Posterior cingulate gyrus (tissue), 11 donors: ENCODE results near the gene SPTAN1.
"Not testable (repeated sequence)": the region's sequence is repeated elsewhere in the genome, so short reads cannot be mapped to it uniquely, and the experiment has no call there.

Experiments used
- DNase-seq, 10 donors: peaks; one replicate each; pipeline versions ENCODE4 v3.0.0 to v3.0.0-alpha.2; 2020 to 2021; ENCODE audit warnings: mixed read lengths in 3 of 10
- intact Hi-C: fragments of 100-400 bp; cut with DNase I; formaldehyde crosslinking; loops from one replicate; pipeline ENCODE4 v1.15.1; 2023

The SPTAN1 gene

DNA sequence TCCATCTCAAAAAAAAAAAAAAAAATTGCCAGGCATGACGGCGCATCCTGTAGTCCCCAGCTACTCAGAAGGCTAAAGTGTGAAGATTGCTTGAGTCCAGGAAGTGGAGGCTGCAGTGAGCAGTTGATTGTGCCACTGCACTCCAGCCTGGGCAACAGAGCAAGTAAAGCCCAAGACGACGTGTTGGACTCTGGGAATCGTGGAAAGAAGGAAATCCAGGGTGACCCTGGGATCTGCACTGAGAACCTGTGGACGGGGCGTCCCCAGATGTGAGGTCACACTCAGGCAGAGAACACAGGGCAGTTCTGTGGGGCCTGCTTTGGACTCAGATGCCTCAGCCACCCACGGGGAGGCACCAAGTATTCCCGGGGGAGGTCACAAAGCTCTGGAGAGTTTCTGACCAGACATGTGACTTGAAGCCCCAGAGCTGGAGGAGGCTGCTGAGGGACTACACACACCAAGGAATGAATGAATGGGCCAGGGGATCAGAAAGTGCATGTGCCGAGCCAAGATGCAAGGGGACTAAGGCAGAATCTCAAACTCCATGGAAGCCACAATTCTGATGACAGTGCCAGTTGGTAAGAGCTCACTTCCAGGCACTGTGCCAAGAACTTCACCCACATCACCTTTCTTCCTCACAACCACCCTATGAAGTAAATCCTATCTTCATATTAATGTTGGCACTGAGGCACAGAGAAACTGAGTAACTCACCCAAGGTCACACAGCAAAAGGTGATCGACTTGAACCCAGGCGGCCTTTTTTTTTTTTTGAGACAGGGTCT lies 91.3 kb downstream of the SPTAN1 start:
- DNase-seq, result no peak
- intact Hi-C loops, result no loop called here

DNA sequence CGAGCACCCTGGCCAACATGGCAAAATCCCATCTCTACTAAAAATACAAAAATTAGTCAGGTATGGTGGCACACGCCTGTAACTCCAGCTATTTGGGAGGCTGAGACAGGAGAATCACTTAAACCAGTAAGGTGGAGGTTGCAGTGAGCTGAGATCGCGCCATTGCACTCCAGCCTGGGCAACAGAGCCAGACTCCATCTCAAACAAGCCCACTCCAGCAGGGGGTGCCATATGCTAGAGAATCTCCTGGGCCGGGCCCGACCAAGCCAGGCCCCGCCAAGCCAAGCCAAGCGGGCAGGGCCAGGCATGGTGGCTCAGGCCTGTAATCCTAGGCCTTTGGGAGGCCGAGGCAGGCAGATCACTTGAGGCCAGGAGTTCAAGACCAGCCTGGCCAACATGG lies 95.8 kb downstream of the SPTAN1 start:
- intact Hi-C loops, DNase-seq: not testable (repeated sequence)

DNA sequence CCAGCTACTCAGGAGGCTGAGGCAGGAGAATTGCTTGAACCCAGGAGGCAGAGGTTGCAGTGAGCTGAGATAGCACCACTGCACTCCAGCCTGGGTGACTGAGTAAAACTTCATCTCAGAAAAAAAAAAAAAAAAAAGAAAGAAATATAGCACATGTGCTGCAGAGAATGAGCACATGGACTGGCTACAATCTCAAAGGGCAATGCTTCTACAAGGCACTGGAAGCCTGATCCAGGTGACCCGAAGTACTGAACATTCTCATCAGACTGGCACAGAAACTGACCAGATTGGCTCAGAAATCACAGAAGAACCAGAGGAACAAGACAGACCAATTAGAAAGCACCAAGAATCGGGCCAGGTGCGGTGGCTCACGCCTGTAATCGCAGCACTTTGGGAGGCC lies 99.4 kb downstream of the SPTAN1 start:
- DNase-seq, result no peak
- intact Hi-C loops, result loop anchor here (2.0 kb wide), 1 partner anchor 17 kb away; no protein-coding TSS in a partner anchor

DNA sequence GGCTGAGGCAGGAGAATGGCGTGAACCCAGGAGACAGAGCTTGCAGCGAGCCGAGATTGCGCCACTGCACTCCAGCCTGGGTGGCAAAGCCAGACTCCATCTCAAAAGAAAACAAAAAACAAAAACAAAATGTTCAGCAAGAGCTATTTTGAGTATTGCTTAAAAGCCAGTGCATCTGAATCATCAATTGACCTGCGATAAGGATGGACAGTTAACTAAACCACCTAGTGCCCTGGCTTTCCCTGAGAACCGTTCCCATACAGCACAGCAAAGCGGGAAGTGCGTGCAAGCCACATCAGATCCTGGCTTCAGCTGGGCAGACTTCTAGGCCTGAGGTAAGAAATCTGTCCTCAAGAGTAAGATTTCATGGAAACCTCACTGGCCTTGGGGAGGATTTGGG lies 101.5 kb downstream of the SPTAN1 start:
- DNase-seq, result no peak
- intact Hi-C loops, result loop anchor here (2.0 kb wide), 1 partner anchor 19 kb away; no protein-coding TSS in a partner anchor

DNA sequence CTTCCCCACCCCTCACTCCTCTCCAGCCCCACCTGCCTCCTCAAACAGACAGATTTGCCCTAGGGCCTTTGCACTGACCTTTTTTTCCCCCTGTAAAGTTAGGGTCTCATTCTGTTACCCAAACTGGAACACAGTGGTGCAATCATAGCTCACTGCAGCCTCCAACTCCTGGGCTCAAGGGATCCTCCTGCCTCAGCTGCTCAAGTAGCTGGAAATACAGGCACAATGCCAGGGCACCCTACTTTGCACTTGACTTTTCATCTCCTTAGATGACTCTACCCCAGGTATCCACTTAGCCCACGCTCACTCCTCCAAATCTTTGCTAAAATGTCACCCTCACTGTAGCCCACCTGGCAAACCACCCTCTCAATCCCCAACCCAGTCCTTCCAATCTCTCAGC lies 102.1 kb downstream of the SPTAN1 start:
- no peak for DNase-seq
- intact Hi-C loops, result no loop called here

DNA sequence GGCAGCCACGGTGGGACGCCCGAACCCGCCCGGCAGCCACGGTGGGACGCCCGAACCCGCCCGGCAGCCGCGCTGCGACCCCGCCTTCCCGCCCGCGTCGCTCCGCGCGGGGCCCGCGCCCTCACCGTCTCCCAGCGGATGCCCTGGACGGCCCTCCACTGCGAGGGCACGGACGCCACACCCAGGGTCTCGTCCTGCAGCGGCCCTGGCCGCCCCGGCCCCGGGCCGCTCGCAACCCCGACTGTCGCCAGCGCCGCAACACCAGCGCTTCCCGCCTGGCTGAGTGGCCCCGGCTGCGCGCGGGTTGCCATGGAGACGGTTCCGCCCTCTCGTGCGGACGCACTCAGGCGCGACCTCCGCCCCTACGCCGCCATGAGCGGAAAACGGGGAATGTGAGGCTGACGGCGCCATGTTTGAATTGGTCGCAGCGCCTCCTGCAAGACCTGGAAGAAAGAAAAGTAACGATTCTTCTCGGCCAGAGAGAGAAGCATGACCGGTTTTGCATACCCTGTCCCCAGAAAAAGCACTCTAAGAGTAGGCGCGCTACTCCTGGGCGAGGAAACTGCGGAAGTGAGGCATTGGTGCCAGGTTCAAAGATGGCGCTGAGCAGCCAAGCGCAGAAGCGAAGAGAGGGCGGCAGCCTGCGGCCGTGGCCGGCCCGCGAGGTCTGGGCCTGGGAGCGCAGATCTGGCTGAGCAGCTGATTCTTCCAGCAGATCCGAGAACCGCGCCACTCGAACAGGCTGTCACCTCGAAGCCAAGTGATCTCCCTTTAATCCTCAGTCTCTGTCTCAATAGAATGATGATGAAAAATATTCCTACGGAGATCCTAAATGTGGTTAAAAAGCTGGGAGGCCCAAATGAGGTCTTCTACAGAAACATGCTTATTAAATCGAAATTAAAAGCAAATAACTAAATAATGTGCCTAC lies 104.3 kb downstream of the SPTAN1 start, which contains the start of gene DYNC2I2:
TSS of gene DYNC2I2 (minus strand) at position 432 of the 928 bp plus-strand sequence. CDS start at position 311, 121 bp downstream.
- intact Hi-C loops, result loop anchor here (2.0 kb wide), 1 partner anchor 32 kb away; the partner anchor contains the start of gene SET

DNA sequence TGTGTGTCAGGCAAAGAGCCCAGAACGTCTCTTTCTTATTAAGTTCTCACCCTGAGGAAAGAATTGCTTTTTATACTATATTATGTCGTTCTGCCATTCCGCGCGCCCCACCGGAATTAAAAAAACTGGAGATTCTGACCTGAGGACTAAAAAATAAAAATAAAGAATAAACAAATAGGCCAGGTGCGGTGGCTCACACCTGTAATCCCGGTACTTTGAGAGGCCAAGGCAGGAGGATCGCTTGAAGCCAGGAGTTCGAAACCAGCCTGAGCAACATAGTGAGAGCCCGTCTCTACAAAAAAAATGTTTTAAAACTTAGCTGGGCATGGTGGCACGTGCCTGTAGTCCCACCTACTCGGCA lies 104.9 kb downstream of the SPTAN1 start:
- intact Hi-C loops, result loop anchor here (2.0 kb wide), 1 partner anchor 31 kb away; the partner anchor contains the start of gene SET
- no peak for DNase-seq

More for the DNA sequence above, 104.3 kb downstream of the SPTAN1 start, which contains the start of gene DYNC2I2:
- peak; percentile 92 to 99 (median 95) for DNase-seq

DNA sequence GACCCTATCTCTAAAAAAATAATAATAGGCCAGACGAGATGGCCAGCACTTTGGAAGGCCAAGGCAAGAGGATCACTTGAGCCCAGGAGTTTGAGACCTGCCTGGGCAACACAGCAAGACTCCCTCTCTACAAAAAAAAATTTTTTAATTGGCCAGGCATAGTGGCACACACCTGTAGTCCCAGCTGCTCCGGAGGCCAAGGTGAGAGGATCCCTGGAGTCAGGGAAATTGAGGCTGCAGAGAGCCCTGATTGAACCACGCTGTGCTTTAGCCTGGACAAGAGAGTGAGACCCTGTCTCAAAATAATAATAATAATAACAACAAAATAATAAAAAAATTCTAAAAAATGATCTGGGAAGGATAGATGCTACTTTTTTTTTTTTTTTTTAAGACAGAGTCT lies 105.4 kb downstream of the SPTAN1 start:
- intact Hi-C loops, result loop anchor here (2.0 kb wide), 1 partner anchor 31 kb away; the partner anchor contains the start of gene SET
- no peak for DNase-seq

DNA sequence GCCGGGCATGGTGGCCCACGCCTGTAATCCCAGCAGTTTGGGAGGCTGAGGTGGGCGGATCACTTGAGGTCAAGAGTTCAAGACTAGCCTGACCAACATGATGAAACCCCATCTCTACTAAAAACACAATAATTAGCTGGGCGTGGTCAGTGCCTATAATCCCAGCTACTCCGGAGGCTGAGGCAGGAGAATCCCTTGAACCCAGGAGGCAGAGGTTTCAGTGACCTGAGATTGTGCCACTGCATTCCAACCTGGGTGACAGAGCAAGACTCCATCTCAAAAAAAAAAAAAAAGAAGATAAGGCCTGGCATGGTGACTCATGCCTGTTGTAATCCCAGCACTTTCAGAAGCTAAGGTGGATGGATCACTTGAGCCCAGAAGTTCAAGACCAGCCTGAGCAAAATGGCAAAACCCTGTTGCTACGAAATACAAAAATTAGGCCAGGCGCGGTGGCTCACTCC lies 114.1 kb downstream of the SPTAN1 start:
- DNase-seq, intact Hi-C loops: not testable (repeated sequence)

DNA sequence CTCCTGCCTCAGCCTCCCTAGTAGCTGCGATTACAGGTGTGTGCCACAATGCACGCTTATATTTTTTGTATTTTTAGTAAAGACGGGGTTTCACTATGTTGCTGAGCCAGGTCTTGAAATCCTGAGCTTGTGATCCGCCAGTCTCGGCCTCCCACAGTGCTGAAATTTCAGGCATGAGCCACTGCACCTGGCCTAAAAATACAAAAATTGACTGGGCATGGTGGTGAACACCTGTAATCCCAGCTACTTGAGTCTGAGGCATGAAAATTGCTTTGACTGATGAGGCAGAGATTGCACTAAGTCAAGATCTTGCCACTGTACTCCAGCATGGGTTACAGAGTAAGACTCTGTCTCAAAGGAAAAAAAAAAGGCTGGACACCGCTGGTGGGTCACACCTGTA lies 117.4 kb downstream of the SPTAN1 start:
- peak in 2 of 10 donors; percentile 2 to 30 for DNase-seq
- intact Hi-C loops, result no loop called here

DNA sequence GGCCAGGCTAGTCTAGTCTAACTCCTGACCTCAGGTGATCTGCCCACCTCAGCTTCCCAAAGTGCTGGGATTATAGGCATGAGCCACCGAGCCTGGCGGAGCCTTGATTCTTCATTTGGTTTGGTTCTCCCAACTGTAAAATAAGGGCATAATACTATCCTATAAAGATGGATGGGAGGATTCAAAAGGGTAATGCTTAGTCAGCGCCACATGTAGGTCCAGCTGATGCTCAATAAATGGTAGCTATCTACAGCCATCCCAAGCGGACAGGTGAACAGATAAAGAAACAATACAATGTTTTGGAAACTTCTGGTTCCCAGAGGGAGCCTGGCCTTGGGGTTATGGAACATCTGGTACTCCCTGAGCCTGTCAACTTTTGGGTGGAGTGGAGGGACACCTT lies 123.0 kb downstream of the SPTAN1 start:
- peak in 3 of 10 donors; percentile 3 to 52 (median 13) for DNase-seq

DNA sequence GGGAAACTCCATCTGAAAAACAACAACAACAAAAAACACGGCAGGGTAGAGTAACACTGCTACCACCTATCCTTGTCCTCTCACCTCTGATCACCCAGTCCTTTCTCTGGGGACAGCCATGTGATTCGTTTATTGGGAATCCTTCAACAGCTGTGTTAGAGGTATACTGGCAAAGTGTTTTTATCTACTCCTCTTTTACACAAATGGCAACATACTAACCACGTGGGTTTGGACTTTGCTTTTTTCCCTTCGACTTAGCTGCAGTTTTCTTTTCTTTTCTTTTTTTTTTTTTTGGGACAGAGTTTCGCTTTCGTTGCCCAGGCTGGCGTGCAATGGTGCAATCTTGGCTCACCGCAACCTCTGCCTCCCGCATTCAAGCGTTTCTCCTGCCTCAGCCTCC lies 125.4 kb downstream of the SPTAN1 start:
- intact Hi-C loops, result no loop called here
- peak in 1 of 10 donors; percentile 13 for DNase-seq

More for the DNA sequence above, 123.0 kb downstream of the SPTAN1 start:
- intact Hi-C loops, result no loop called here
